ENCODE measurements around the gene NWD2.

GRCh38 chr4:37219242-37219641 is 25.3 kb upstream of the NWD2 start:
- TF ChIP-seq CTCF (IDR thresholded peaks at IDR 0.05) (no peak), POLR2A (IDR thresholded peaks at IDR 0.05) (no peak)

Measured in testis (tissue), 2 donors.